ENCODE measurements around the gene CCER1. TPM values are rescaled to one million over a fixed set of nuclear protein-coding genes. Genes with fewer than 3 reads are reported as not detected.

The CCER1 gene
- total and polyA plus RNA-seq, 2 donors (not counting 1 experiment from before 2014, with no cell fraction given) = not detected

DNA sequence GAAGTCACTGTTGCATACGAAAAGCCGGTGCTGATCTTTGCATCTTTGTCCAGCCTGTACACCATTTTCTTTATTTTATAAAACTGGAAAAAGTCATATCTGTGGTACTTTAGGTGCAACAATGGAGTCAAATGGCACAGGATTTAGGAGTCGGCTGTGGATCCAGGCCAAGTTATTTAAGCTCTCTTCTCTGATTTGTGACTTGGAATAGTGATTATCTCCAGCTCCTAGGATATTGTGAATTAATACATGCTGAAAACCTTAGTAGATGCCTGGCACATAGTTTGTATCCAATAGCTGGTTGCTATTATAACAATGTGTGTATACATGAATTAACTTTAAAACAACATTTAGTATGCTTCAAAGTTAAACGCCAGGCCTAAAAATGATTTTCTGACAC, 6.2 kb upstream of the CCER1 start:
- H3K79me2 ChIP-seq (ENCODE audit: control insufficient read depth, insufficient read depth, low read length) = no peaks in the 10 kb centered on the region
- H3K9ac ChIP-seq (ENCODE audit: insufficient read depth, low read length) = no peak overlapping the region
- H3K27ac ChIP-seq (ENCODE audit: insufficient read depth, low read length) = no peak overlapping the region
- no peak for TF ChIP-seq EZH2 (IDR thresholded peaks at IDR 0.05; ENCODE audit: low read length, missing control alignments)
- TF ChIP-seq, protein P1, sequence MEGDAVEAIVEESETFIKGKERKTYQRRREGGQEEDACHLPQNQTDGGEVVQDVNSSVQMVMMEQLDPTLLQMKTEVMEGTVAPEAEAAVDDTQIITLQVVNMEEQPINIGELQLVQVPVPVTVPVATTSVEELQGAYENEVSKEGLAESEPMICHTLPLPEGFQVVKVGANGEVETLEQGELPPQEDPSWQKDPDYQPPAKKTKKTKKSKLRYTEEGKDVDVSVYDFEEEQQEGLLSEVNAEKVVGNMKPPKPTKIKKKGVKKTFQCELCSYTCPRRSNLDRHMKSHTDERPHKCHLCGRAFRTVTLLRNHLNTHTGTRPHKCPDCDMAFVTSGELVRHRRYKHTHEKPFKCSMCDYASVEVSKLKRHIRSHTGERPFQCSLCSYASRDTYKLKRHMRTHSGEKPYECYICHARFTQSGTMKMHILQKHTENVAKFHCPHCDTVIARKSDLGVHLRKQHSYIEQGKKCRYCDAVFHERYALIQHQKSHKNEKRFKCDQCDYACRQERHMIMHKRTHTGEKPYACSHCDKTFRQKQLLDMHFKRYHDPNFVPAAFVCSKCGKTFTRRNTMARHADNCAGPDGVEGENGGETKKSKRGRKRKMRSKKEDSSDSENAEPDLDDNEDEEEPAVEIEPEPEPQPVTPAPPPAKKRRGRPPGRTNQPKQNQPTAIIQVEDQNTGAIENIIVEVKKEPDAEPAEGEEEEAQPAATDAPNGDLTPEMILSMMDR (conservative IDR thresholded peaks at IDR 0.05 in 1 of 2, IDR thresholded peaks at IDR 0.05 in 1 of 2; ENCODE audit: low read depth in 1 of 2, low read length in 2 of 2) = no peak
- H3K4me2 ChIP-seq (ENCODE audit: extremely low read depth, insufficient read depth, low read length) = no peak overlapping the region
- H3K4me1 ChIP-seq (ENCODE audit: control insufficient read depth, extremely low read depth, insufficient read depth, low read length) = no peaks in the 10 kb centered on the region
- H3K9me3 ChIP-seq (ENCODE audit: control insufficient read depth, insufficient read depth, low read depth, low read length) = no peaks in the 10 kb centered on the region
- DNase-seq (ENCODE audit: low read depth in 2 of 2) = no peak
- H3K4me3 ChIP-seq (replicated peaks in 1 of 4; ENCODE audit: control extremely low read depth in 1 of 4, insufficient read depth in 1 of 4, low read depth in 3 of 4, low read length in 4 of 4) = no peak overlapping the region
- no peaks in the 10 kb centered on the region for H3K27me3 ChIP-seq (ENCODE audit: control insufficient read depth, insufficient read depth, low read length)
- no peaks in the 10 kb centered on the region for H3K36me3 ChIP-seq (ENCODE audit: control insufficient read depth, insufficient read depth, low read length)
- H4K20me1 ChIP-seq (ENCODE audit: control insufficient read depth, extremely low read depth, insufficient read depth, low read length) = no peaks in the 10 kb centered on the region
- H2AFZ ChIP-seq (ENCODE audit: low read length) = no peak overlapping the region

DNA sequence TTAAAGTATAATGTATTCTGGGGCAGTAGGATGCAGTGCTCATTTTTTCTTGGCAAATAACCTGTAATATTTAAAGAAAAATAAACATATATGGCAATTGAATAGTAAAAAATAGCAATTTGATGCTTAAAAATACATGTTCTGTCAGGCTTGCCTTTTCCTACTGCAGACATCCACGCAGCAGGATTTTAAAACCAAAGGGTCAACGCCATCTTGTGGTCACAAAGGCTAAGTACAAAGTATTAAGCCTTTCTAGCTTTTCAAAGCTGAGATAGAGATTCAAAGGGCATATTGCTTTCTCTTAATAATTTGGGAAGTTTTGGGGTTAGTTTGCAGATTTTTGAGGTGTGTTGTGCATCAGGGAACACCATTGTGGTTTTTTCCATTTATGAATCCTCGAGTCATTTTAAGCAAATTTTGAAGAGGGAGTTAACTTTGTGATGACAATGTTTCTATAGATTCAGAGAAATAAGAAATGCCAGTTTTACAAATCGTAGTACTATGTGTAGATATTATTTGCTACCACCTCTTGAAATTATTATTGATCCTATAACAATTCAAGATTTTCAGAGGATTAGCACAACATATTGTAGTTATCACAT, 4.7 kb upstream of the CCER1 start:
- no peaks in the 10 kb centered on the region for H3K4me1 ChIP-seq (ENCODE audit: control insufficient read depth, extremely low read depth, insufficient read depth, low read length)
- no peaks in the 10 kb centered on the region for H3K79me2 ChIP-seq (ENCODE audit: control insufficient read depth, insufficient read depth, low read length)
- H3K4me3 ChIP-seq (replicated peaks in 1 of 4; ENCODE audit: control extremely low read depth in 1 of 4, insufficient read depth in 1 of 4, low read depth in 3 of 4, low read length in 4 of 4) = no peak overlapping the region
- no peak overlapping the region for H3K27ac ChIP-seq (ENCODE audit: insufficient read depth, low read length)
- no peaks in the 10 kb centered on the region for H4K20me1 ChIP-seq (ENCODE audit: control insufficient read depth, extremely low read depth, insufficient read depth, low read length)
- no peaks in the 10 kb centered on the region for H3K36me3 ChIP-seq (ENCODE audit: control insufficient read depth, insufficient read depth, low read length)
- H3K4me2 ChIP-seq (ENCODE audit: extremely low read depth, insufficient read depth, low read length) = no peak overlapping the region
- no peak overlapping the region for H2AFZ ChIP-seq (ENCODE audit: low read length)
- no peaks in the 10 kb centered on the region for H3K27me3 ChIP-seq (ENCODE audit: control insufficient read depth, insufficient read depth, low read length)
- H3K9ac ChIP-seq (ENCODE audit: insufficient read depth, low read length) = no peak overlapping the region
- DNase-seq (ENCODE audit: low read depth in 2 of 2) = peak; percentile 37 to 72
- no peaks in the 10 kb centered on the region for H3K9me3 ChIP-seq (ENCODE audit: control insufficient read depth, insufficient read depth, low read depth, low read length)
- TF ChIP-seq, protein P1 (conservative IDR thresholded peaks at IDR 0.05 in 1 of 2, IDR thresholded peaks at IDR 0.05 in 1 of 2; ENCODE audit: low read depth in 1 of 2, low read length in 2 of 2) = peak; percentile 73 to 82
- TF ChIP-seq EZH2 (IDR thresholded peaks at IDR 0.05; ENCODE audit: low read length, missing control alignments) = no peak

DNA sequence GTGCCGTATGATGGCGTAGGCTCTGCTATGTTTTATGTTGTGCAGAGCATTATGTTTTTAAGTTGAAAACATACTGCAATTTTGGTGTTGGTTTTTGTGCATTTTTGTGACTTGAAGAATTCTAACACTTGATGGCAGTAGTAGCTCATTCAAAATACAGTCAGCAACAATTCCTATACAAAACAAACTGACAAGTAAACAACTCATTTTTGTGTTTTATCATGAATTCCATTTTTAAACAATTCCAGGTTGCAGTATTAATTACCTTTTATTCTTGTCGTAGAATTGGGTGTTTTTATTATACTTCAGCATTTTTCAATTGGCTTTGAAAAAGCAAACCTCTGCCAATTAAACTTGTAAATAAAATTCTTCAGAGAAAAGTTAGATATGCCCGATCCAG, 4.1 kb upstream of the CCER1 start:
- no peaks in the 10 kb centered on the region for H3K27me3 ChIP-seq (ENCODE audit: control insufficient read depth, insufficient read depth, low read length)
- H3K9me3 ChIP-seq (ENCODE audit: control insufficient read depth, insufficient read depth, low read depth, low read length) = no peaks in the 10 kb centered on the region
- no peaks in the 10 kb centered on the region for H3K36me3 ChIP-seq (ENCODE audit: control insufficient read depth, insufficient read depth, low read length)
- TF ChIP-seq EZH2 (IDR thresholded peaks at IDR 0.05; ENCODE audit: low read length, missing control alignments) = no peak
- TF ChIP-seq, protein P1 (conservative IDR thresholded peaks at IDR 0.05 in 1 of 2, IDR thresholded peaks at IDR 0.05 in 1 of 2; ENCODE audit: low read depth in 1 of 2, low read length in 2 of 2) = peak in 1 of 2 donors; percentile 32
- no peak overlapping the region for H3K4me3 ChIP-seq (replicated peaks in 1 of 4; ENCODE audit: control extremely low read depth in 1 of 4, insufficient read depth in 1 of 4, low read depth in 3 of 4, low read length in 4 of 4)
- H3K79me2 ChIP-seq (ENCODE audit: control insufficient read depth, insufficient read depth, low read length) = no peaks in the 10 kb centered on the region
- H3K4me1 ChIP-seq (ENCODE audit: control insufficient read depth, extremely low read depth, insufficient read depth, low read length) = no peaks in the 10 kb centered on the region
- no peak overlapping the region for H3K27ac ChIP-seq (ENCODE audit: insufficient read depth, low read length)
- H2AFZ ChIP-seq (ENCODE audit: low read length) = no peak overlapping the region
- DNase-seq (ENCODE audit: low read depth in 2 of 2) = peak in 1 of 2 donors; percentile 50
- H4K20me1 ChIP-seq (ENCODE audit: control insufficient read depth, extremely low read depth, insufficient read depth, low read length) = no peaks in the 10 kb centered on the region
- no peak overlapping the region for H3K9ac ChIP-seq (ENCODE audit: insufficient read depth, low read length)
- no peak overlapping the region for H3K4me2 ChIP-seq (ENCODE audit: extremely low read depth, insufficient read depth, low read length)

Measured in fibroblast of lung (primary cell).